ENCODE measurements around the gene SATB1.

- TF ChIP-seq, protein P1, sequence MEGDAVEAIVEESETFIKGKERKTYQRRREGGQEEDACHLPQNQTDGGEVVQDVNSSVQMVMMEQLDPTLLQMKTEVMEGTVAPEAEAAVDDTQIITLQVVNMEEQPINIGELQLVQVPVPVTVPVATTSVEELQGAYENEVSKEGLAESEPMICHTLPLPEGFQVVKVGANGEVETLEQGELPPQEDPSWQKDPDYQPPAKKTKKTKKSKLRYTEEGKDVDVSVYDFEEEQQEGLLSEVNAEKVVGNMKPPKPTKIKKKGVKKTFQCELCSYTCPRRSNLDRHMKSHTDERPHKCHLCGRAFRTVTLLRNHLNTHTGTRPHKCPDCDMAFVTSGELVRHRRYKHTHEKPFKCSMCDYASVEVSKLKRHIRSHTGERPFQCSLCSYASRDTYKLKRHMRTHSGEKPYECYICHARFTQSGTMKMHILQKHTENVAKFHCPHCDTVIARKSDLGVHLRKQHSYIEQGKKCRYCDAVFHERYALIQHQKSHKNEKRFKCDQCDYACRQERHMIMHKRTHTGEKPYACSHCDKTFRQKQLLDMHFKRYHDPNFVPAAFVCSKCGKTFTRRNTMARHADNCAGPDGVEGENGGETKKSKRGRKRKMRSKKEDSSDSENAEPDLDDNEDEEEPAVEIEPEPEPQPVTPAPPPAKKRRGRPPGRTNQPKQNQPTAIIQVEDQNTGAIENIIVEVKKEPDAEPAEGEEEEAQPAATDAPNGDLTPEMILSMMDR (IDR thresholded peaks at IDR 0.05), result no peak
- no peak for TF ChIP-seq POLR2A (IDR thresholded peaks at IDR 0.05)
Observed at GRCh38 chr3:18441551-18441950, 16.4 kb upstream of the SATB1 start.
